SIG-M5 (cell line): ENCODE data around the gene SOX21.

Source experiments
- DNase-seq: peaks from one replicate; lab custom pipeline; 2025; lab: John Stamatoyannopoulos, UW

Gene SOX21

GRCh38 chr13:94709001-94709834, 3.1 kb downstream of the SOX21 start:
- DNase-seq = no peak

GRCh38 chr13:94708031-94708859, 4.1 kb downstream of the SOX21 start:
- DNase-seq = no peak

GRCh38 chr13:94707400-94708021, 4.8 kb downstream of the SOX21 start:
- DNase-seq = no peak

- DNase-seq = no peak
These were observed 5.4 kb downstream of the SOX21 start for GRCh38 chr13:94706843-94707399.

- DNase-seq = no peak
These were observed 6.1 kb downstream of the SOX21 start for GRCh38 chr13:94706101-94706842.

- DNase-seq = no peak
These were observed 7.0 kb downstream of the SOX21 start for GRCh38 chr13:94705081-94706030.

- no peak for DNase-seq
These were observed 7.8 kb downstream of the SOX21 start for GRCh38 chr13:94704377-94705080.

- DNase-seq = no peak
These were observed 8.5 kb downstream of the SOX21 start for GRCh38 chr13:94703721-94704314.

- DNase-seq = no peak
These were observed 9.1 kb downstream of the SOX21 start for GRCh38 chr13:94703271-94703670.

- DNase-seq = no peak
These were observed 9.9 kb downstream of the SOX21 start for GRCh38 chr13:94702181-94703041.

- no peak for DNase-seq
These were observed 10.8 kb downstream of the SOX21 start for GRCh38 chr13:94701313-94702180.

- DNase-seq = no peak
These were observed 11.8 kb downstream of the SOX21 start for GRCh38 chr13:94700536-94700935.

- no peak for DNase-seq
These were observed 12.3 kb downstream of the SOX21 start for GRCh38 chr13:94700051-94700535.

- no peak for DNase-seq
These were observed 16.2 kb downstream of the SOX21 start for GRCh38 chr13:94696171-94696570.

GRCh38 chr13:94692030-94692429, 20.3 kb downstream of the SOX21 start:
- no peak for DNase-seq

GRCh38 chr13:94683409-94683808, 28.9 kb downstream of the SOX21 start:
- no peak for DNase-seq

- no peak for DNase-seq
These were observed 30.1 kb downstream of the SOX21 start for GRCh38 chr13:94682229-94682628.
